Measurements from ENCODE around the gene ZNF681.

GRCh38 chr19:23785982-23786381 is 27.3 kb upstream of the ZNF681 start:
- TF ChIP-seq CTCF (IDR thresholded peaks at IDR 0.05) = no peak
- no peak for TF ChIP-seq POLR2A (IDR thresholded peaks at IDR 0.05)

Measured in right lobe of liver (tissue), 4 donors.